ENCODE data around the gene SERF2.

Gene SERF2

DNA sequence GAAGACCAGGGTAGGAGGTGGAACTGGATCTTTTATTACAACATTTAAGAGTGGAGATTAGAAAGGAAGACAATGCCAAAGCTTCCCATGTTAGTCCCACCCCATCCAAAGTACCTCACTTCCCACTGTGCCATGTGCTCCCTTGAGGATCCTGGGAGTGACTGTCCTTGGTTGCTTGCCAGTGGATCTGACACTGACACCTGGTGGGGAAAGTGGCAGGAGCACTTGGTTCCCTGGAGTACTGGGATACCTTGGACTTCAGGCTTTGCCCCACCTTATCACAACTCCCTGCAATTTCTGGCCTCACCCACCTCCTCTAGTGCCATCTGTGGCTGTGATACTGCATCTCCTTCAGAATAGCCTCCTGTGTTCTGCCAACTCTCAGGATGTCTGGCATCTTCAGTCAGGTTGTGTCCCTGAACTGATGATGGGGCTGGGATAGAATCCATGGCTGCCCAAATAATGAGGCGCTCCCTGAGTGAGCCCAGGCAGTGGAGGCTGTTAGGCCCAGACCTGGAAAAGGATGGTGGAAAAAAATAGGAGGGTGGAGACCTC, 16.6 kb upstream of the SERF2 start:
- ChIA-PET CTCF (interaction anchor here (0.7 kb wide), 1 partner anchor 21 kb away, joined by 4 read pairs; no protein-coding TSS in a partner anchor), POLR2A (ENCODE audit: low non-redundant PET) (no interaction called here)
- H3K27ac ChIP-seq = peak overlapping the region; percentile 93
- peak; percentile 66 for DNase-seq (ENCODE audit: low spot score)
- TF ChIP-seq, protein P1, sequence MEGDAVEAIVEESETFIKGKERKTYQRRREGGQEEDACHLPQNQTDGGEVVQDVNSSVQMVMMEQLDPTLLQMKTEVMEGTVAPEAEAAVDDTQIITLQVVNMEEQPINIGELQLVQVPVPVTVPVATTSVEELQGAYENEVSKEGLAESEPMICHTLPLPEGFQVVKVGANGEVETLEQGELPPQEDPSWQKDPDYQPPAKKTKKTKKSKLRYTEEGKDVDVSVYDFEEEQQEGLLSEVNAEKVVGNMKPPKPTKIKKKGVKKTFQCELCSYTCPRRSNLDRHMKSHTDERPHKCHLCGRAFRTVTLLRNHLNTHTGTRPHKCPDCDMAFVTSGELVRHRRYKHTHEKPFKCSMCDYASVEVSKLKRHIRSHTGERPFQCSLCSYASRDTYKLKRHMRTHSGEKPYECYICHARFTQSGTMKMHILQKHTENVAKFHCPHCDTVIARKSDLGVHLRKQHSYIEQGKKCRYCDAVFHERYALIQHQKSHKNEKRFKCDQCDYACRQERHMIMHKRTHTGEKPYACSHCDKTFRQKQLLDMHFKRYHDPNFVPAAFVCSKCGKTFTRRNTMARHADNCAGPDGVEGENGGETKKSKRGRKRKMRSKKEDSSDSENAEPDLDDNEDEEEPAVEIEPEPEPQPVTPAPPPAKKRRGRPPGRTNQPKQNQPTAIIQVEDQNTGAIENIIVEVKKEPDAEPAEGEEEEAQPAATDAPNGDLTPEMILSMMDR (conservative IDR thresholded peaks at IDR 0.05; ENCODE audit: low read depth) = peak; percentile 71

DNA sequence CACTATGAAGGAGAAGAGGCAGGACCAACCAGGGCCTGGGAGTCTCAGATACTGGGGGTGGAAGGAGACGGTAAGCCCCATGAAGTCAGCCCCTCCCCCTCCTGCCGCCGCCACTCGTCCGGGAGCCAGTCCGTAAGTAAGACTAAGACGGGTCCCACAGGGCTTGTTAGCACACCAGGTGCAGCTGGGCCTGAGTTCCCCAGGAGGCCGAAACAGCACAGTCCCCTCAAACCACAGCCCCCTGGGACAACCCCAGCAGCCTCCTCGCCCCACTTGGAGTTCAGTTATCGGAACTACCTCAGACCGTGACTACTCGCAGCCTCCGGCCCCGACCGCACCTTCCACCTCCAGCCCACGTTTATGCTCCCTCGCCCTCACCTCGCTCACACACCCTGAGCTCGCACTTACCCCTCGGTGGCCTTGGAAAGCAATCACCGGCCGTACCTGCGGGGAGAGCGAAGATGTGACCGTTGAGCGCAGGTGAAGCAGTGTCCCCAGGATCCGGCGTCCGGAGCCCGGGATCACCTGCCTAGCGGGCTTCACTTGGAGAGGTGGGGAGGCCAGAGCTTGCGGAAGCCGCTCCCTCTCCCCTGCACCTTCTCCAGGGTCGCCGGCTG, 15.9 kb upstream of the SERF2 start:
- ChIA-PET CTCF (interaction anchor here (1.7 kb wide), 1 partner anchor 335 kb away, joined by 5 read pairs; no protein-coding TSS in a partner anchor), POLR2A (ENCODE audit: low non-redundant PET) (interaction anchor here (0.6 to 0.8 kb wide), 2 partner anchors 12 to 30 kb away, joined by 3 to 10 read pairs; no protein-coding TSS in a partner anchor)
- peak overlapping the region; percentile 93 for H3K27ac ChIP-seq
- TF ChIP-seq, protein P1 (conservative IDR thresholded peaks at IDR 0.05; ENCODE audit: low read depth) = no peak
- DNase-seq (ENCODE audit: low spot score) = no peak

DNA sequence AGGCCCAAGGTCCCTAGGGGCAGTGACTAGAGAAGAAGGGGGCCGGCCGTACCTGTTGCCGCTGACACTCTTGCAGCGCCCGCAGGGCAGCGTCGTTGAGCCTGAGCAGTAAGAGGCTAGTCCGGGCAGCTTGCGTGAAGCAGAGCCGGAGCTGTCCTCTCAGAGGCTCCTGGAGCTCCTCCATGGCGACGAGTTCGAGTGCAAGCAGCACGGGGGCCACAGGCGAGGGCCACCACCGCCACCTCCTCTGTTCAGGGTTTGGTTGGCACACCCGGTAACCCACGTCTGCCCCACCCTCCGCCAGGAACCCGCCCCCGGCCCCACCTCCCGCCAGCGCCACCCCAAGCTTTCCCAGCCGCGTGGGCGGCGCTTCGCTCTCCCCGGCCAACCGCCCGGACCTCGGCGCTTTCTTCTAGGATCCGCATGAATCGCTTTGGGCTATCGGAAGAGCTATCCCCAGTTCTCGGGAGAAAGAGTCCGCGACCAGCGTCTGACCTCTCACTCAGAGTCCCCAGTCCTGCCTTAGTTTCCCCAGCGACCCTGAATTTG, 15.3 kb upstream of the SERF2 start, which contains the start of gene ELL3:
ELL3 (minus strand) TSS at position 249 of the 549 bp plus-strand sequence; CDS start at position 184, 65 bp downstream.
- TF ChIP-seq, protein P1 (conservative IDR thresholded peaks at IDR 0.05; ENCODE audit: low read depth) = no peak
- H3K27ac ChIP-seq = peak within 1 kb of the TSS; percentile 93
- peak; percentile 83 for DNase-seq (ENCODE audit: low spot score)
- CTCF ChIA-PET = interaction anchor here (0.6 to 1.7 kb wide), 3 partner anchors 13 to 394 kb away, joined by 3 to 5 read pairs (median 4); no protein-coding TSS in a partner anchor
- POLR2A ChIA-PET (ENCODE audit: low non-redundant PET) = interaction anchor here (0.5 to 1.0 kb wide), 4 partner anchors 9 to 33 kb away, joined by 3 to 10 read pairs (median 4); no protein-coding TSS in a partner anchor

DNA sequence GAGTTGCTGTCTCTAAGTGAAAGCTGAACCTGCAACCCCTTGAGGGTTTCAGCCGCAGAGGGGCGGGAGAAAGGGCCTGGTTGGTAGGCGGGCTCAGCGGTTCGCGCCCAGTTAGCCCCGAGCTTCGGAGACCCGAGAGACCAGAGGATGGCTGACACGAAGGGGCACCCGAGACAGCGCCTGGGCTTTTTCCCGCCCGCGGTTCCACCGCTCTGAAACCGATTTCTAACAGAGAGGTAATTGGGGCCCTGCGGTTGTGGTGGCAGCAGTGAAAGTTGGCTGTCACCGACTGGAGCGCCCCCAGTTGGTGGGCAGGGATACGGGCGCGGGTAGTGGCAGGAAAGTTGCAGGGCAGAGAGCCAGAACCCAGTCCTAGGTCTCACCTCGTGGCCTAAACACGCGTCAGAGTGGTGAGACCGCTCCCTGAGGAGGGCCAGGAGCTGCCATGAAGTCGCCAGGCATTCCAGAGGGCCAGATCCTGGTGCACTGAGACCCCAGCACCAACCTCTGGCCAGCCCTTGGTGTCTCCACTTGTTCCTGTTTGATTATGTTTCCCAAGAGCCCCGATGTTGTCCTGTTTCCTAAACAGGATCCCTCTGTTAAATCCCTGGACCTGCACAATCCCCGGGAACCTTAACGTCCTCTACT, 14.7 kb upstream of the SERF2 start:
- peak overlapping the region; percentile 93 for H3K27ac ChIP-seq
- ChIA-PET CTCF (interaction anchor here (0.6 to 1.7 kb wide), 3 partner anchors 13 to 394 kb away, joined by 3 to 5 read pairs (median 4); no protein-coding TSS in a partner anchor), POLR2A (ENCODE audit: low non-redundant PET) (interaction anchor here (0.5 to 1.0 kb wide), 3 partner anchors 9 to 34 kb away, joined by 4 to 10 read pairs (median 5); no protein-coding TSS in a partner anchor)
- TF ChIP-seq, protein P1 (conservative IDR thresholded peaks at IDR 0.05; ENCODE audit: low read depth) = peak; percentile 95
- DNase-seq (ENCODE audit: low spot score) = peak; percentile 65

DNA sequence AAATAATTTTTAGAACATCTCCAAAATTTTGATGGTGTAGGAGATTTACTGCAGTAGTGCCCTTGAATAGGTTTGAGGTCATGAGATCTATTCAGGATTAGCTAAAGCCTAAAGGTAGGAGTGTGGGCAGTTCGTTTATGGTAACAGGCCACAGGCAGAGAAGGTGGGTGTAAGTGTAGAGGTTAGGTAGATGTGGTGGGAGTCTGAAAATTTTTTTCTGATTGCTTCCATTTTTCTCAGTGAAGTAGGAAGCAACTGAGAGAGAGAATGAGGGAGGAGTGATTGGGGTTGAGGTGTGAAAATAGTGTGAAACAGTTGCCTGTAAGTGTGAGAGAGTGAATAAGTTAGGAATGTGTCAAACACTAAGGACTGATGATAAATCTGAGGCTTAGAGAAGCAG, 13.1 kb upstream of the SERF2 start:
- ChIA-PET POLR2A (ENCODE audit: low non-redundant PET) (no interaction called here), CTCF (no interaction called here)
- no peak for DNase-seq (ENCODE audit: low spot score)
- H3K27ac ChIP-seq = no peak overlapping the region
- TF ChIP-seq, protein P1 (conservative IDR thresholded peaks at IDR 0.05; ENCODE audit: low read depth) = no peak

DNA sequence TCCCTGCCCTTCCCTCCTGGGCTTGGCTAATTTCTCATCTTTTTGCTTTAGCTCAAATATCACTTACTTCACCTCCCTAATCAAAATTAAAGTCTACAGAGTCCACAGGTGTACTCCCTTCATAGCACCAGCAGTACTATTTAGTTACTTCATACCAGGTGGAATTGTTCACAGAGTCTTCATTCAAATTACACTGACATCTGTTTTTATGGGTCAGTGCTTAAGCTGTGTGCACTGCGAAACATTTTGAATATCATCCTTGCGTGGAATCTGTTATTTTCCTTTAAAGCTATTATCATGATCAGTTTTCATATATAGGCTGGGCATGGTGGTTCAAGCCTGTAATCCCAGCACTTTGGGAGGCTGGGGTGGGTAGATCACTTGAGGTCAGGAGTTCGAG, 2.7 kb upstream of the SERF2 start:
- ChIA-PET POLR2A (ENCODE audit: low non-redundant PET) (no interaction called here), CTCF (interaction anchor here (1.1 kb wide), 1 partner anchor 12 kb away, joined by 3 read pairs; the partner anchor contains the start of gene ELL3)
- peak overlapping the region; percentile 87 for H3K27ac ChIP-seq
- DNase-seq (ENCODE audit: low spot score) = no peak
- TF ChIP-seq, protein P1 (conservative IDR thresholded peaks at IDR 0.05; ENCODE audit: low read depth) = no peak
